Astrocyte (in vitro differentiated cells and primary cell): ENCODE results near the gene KIF21A. TPM values are rescaled to one million over a fixed set of nuclear protein-coding genes. Genes with fewer than 3 reads are reported as not detected.

Experiments used
- DNase-seq: peaks from one replicate; pipeline ENCODE4 v3.0.0-alpha.2; 2010; ENCODE audit warnings: low read depth
- FAIRE-seq: peaks from 2 replicates; lab custom pipeline; 2011; peaks lifted over from hg19 to GRCh38; lab: Jason Lieb, UNC
- H2AFZ ChIP-seq: 2 replicates; pipeline ENCODE4 v1.6.0; 2012; ENCODE audit warnings: low read depth, low read length, inconsistent platforms
- H3K27ac ChIP-seq: 2 replicates; pipeline ENCODE4 v1.5.1; 2011; ENCODE audit warnings: low read depth, low read length, inconsistent platforms
- H3K27me3 ChIP-seq: 2 replicates; pipeline ENCODE4 v1.6.0; 2011; ENCODE audit warnings: low read length, inconsistent platforms; ENCODE audit not compliant: insufficient read depth
- H3K36me3 ChIP-seq: 2 replicates; pipeline ENCODE4 v1.5.1; 2011; ENCODE audit warnings: low read length, inconsistent platforms; ENCODE audit not compliant: insufficient read depth
- H3K4me1 ChIP-seq: 2 replicates; pipeline ENCODE4 v1.5.1; 2011; ENCODE audit warnings: low read length, inconsistent platforms; ENCODE audit not compliant: insufficient read depth
- H3K4me2 ChIP-seq: 2 replicates; pipeline ENCODE4 v1.6.0; 2012; ENCODE audit warnings: low read length, inconsistent platforms
- H3K4me3 ChIP-seq: 2 replicates; pipeline ENCODE4 v1.5.1; 2011; ENCODE audit warnings: low read depth, mild to moderate bottlenecking, low read length, inconsistent platforms; ENCODE audit not compliant: insufficient read depth
- H3K79me2 ChIP-seq: 2 replicates; pipeline ENCODE4 v1.6.0; 2012; ENCODE audit warnings: mild to moderate bottlenecking, low read length, inconsistent platforms; ENCODE audit not compliant: insufficient read depth
- H3K9ac ChIP-seq: 2 replicates; pipeline ENCODE4 v1.6.0; 2012; ENCODE audit warnings: mild to moderate bottlenecking, low read length, inconsistent platforms
- H3K9me3 ChIP-seq: 2 replicates; pipeline ENCODE4 v1.5.1; 2012; ENCODE audit warnings: low read depth, mild to moderate bottlenecking, low read length, inconsistent platforms; ENCODE audit not compliant: insufficient read depth
- H4K20me1 ChIP-seq: 2 replicates; pipeline ENCODE4 v1.6.0; 2012; ENCODE audit warnings: low read length, inconsistent platforms; ENCODE audit not compliant: insufficient read depth
- H3K27ac Mint-ChIP-seq: one replicate; pipeline ENCODE4 v1.8.0; 2021; ENCODE audit warnings: mild to moderate bottlenecking, mixed read lengths; ENCODE audit not compliant: unreplicated experiment
- H3K27me3 Mint-ChIP-seq: one replicate; pipeline ENCODE4 v1.8.0; 2021; ENCODE audit warnings: low read depth, mixed read lengths; ENCODE audit not compliant: unreplicated experiment
- H3K36me3 Mint-ChIP-seq: one replicate; pipeline ENCODE4 v1.8.0; 2021; ENCODE audit warnings: low read depth, mixed read lengths; ENCODE audit not compliant: unreplicated experiment
- H3K4me1 Mint-ChIP-seq: one replicate; pipeline ENCODE4 v1.8.0; 2021; ENCODE audit warnings: low read depth, mixed read lengths; ENCODE audit not compliant: unreplicated experiment
- H3K4me3 Mint-ChIP-seq: one replicate; pipeline ENCODE4 v1.8.0; 2021; ENCODE audit warnings: mild to moderate bottlenecking, moderate library complexity, mixed read lengths; ENCODE audit not compliant: unreplicated experiment
- H3K9me3 Mint-ChIP-seq: one replicate; pipeline ENCODE4 v1.8.0; 2021; ENCODE audit warnings: mild to moderate bottlenecking, mixed read lengths; ENCODE audit not compliant: unreplicated experiment
- EZH2 ChIP-seq: IDR thresholded peaks from 2 replicates; pipeline ENCODE4 v1.6.1; 2012; ENCODE audit warnings: mild to moderate bottlenecking, low read length, inconsistent platforms; ENCODE audit not compliant: insufficient read depth
- total RNA-seq: library from RNA; stranded (reverse); gene quantifications from 2 replicates; pipeline ENCODE4 v1.2.1, GENCODE V29; 2021
- TF ChIP-seq, protein P1 (sequence below): IDR thresholded peaks from 2 replicates; pipeline ENCODE4 v1.5.1; 2011; ENCODE audit warnings: low read depth, mild to moderate bottlenecking, inconsistent platforms, low read length, moderate library complexity; ENCODE audit not compliant: insufficient read depth

Gene KIF21A
- total RNA-seq, 1 donor from 2014 or later: 26.3 TPM

DNA sequence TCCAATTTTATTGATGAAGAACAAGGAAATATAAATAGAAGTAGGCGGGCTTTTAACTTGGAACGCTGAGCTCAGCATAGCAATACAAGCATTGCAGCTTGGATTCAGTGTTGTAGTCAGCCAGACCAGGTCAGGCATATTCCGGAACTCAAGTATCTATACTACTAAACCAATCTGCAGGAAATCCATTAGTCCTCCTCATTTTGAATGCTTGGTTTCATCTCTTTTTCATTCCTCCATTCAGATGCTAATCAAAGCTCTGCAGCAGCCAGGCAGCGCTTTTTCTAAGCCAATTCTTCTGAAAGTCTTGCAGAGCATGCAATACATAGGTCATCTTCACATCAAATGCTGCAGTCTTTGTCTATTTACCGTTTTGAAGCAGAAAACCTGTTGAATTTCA is 49.0 kb downstream of the KIF21A start:
- TF ChIP-seq EZH2: no peak
- TF ChIP-seq, protein P1, sequence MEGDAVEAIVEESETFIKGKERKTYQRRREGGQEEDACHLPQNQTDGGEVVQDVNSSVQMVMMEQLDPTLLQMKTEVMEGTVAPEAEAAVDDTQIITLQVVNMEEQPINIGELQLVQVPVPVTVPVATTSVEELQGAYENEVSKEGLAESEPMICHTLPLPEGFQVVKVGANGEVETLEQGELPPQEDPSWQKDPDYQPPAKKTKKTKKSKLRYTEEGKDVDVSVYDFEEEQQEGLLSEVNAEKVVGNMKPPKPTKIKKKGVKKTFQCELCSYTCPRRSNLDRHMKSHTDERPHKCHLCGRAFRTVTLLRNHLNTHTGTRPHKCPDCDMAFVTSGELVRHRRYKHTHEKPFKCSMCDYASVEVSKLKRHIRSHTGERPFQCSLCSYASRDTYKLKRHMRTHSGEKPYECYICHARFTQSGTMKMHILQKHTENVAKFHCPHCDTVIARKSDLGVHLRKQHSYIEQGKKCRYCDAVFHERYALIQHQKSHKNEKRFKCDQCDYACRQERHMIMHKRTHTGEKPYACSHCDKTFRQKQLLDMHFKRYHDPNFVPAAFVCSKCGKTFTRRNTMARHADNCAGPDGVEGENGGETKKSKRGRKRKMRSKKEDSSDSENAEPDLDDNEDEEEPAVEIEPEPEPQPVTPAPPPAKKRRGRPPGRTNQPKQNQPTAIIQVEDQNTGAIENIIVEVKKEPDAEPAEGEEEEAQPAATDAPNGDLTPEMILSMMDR: no peak
- Mint-ChIP-seq H3K36me3 (no peaks in the 10 kb centered on the region), H3K27ac (no peak overlapping the region), H3K9me3 (no peaks in the 10 kb centered on the region), H3K4me3 (no peak overlapping the region), H3K4me1 (peaks cover 4% of the 10 kb centered on the region), H3K27me3 (no peaks in the 10 kb centered on the region)
- H3K27ac ChIP-seq: no peak overlapping the region
- no peaks in the 10 kb centered on the region for H3K36me3 ChIP-seq
- no peaks in the 10 kb centered on the region for H3K4me1 ChIP-seq
- H4K20me1 ChIP-seq: no peaks in the 10 kb centered on the region
- no peak overlapping the region for H3K9ac ChIP-seq
- no peak overlapping the region for H2AFZ ChIP-seq
- no peak overlapping the region for H3K4me3 ChIP-seq
- H3K4me2 ChIP-seq: no peak overlapping the region
- H3K9me3 ChIP-seq: peaks cover 4% of the 10 kb centered on the region
- no peaks in the 10 kb centered on the region for H3K27me3 ChIP-seq
- no peaks in the 10 kb centered on the region for H3K79me2 ChIP-seq
- DNase-seq: no peak
- no peak for FAIRE-seq

DNA sequence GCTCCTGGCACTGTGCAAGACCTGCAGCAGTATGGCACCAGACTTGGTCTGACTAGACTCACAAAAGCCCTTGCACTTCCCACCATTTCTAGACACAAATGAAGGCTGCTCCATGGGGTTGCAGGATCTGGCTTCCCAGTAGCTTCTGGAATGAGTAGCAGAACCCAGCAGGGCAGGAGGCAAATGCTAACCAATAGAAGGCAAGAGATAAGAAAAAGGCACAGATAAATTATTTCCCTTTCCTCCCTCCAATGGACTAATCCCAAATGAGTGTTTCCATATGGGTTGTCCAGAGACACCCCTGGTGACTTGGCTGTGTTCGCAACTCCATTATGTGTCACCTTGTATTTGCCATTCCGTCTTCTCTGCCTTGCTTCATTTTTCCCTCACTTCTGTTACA is 49.7 kb downstream of the KIF21A start:
- peaks cover 4% of the 10 kb centered on the region for H3K9me3 ChIP-seq
- H3K27ac ChIP-seq: no peak overlapping the region
- H2AFZ ChIP-seq: no peak overlapping the region
- TF ChIP-seq, protein P1: no peak
- TF ChIP-seq EZH2: no peak
- FAIRE-seq (no peak), DNase-seq (no peak)
- no peaks in the 10 kb centered on the region for H4K20me1 ChIP-seq
- H3K4me1 ChIP-seq: no peaks in the 10 kb centered on the region
- no peak overlapping the region for H3K4me3 ChIP-seq
- no peaks in the 10 kb centered on the region for H3K79me2 ChIP-seq
- Mint-ChIP-seq H3K9me3 (no peaks in the 10 kb centered on the region), H3K36me3 (no peaks in the 10 kb centered on the region), H3K27ac (no peak overlapping the region), H3K4me1 (peaks cover 4% of the 10 kb centered on the region), H3K27me3 (no peaks in the 10 kb centered on the region), H3K4me3 (no peak overlapping the region)
- H3K9ac ChIP-seq: no peak overlapping the region
- H3K36me3 ChIP-seq: no peaks in the 10 kb centered on the region
- no peak overlapping the region for H3K4me2 ChIP-seq
- H3K27me3 ChIP-seq: no peaks in the 10 kb centered on the region

DNA sequence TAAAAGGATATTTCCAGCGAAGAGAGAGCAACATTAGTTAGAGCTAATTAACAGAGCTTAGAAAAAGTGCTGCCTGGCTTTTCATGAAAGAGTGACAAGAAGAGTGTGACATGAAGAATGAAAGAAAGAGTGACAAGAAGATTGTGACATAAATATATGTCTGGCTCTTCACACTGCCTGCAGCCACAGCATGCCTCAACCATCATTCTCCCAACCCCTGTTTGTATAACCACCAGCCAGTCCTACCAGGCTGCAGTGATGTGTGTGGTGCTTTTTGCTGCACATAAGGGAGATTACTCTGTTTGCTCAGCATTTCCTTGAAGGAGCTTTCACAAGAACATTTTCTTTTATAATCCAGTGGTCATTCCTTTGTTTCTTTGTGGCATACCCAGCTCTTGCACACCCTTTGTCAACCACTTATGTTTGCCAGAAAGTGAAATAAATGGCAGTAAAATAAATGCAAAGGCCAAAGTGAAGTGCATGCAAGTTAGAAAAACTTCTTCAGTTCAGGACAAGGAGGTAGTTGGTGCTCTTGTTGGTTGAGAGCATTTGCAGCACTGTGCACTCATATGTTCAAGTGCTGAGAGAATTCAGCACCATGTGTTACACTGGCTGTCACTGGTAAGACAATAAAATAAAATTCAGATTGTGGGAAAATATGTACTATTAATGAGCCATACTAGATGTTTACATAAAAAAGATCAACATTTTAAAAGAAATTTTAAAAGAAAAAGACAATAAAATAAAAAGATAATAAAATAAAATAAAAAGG is 50.6 kb downstream of the KIF21A start:
- Histone ChIP-seq H3K27me3 (no peaks in the 10 kb centered on the region), H3K36me3 (no peaks in the 10 kb centered on the region), H2AFZ (no peak overlapping the region), H3K79me2 (no peaks in the 10 kb centered on the region), H3K9me3 (peaks cover 4% of the 10 kb centered on the region), H4K20me1 (no peaks in the 10 kb centered on the region), H3K27ac (no peak overlapping the region), H3K4me1 (no peaks in the 10 kb centered on the region), H3K4me2 (no peak overlapping the region), H3K4me3 (no peak overlapping the region), H3K9ac (no peak overlapping the region)
- Mint-ChIP-seq H3K9me3 (no peaks in the 10 kb centered on the region), H3K4me3 (no peak overlapping the region), H3K4me1 (peaks cover 4% of the 10 kb centered on the region), H3K36me3 (no peaks in the 10 kb centered on the region), H3K27ac (no peak overlapping the region), H3K27me3 (no peaks in the 10 kb centered on the region)
- DNase-seq (no peak), FAIRE-seq (no peak)
- TF ChIP-seq, protein P1: no peak
- no peak for TF ChIP-seq EZH2
